ENCODE results near the gene RRAS.

The RRAS gene

DNA sequence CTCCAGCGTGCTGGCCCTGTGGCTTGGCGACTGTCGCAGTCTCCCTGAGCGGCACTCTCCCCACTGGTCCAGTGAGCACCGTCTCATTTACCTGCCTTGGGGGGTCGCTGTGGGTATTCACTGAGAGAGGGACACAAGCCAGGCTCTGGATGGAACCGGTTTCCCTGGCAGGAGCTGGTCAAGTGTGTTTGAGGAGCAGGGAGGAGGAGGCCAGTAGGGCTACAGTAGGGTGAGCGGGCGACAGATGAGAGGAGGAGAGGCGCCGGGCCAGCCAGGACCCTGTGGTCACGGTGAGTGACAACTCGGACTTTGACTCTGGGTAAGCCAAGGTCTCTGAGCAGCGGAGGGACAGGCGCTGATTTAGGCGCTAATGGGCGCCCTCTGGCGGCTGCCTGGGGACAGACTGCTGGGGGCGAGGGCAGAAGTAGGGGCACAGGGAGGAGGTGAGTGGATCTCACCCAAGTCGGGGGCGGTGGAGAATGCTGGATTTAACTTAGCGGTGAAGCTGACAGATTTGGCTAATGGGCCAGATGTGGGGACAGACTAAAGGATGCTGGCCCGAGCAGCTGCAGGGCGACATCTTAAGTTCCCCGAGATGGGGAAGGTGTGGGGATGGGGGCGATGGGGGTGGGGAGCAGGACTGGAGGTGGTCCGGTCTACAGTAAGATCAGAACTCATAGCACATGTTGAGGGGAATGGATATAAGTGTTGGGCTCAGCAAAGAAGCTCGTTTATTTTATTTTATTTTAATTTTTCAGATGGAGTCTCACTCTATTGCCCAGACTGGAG, 32.4 kb upstream of the RRAS start:
- TF ChIP-seq, protein P1, sequence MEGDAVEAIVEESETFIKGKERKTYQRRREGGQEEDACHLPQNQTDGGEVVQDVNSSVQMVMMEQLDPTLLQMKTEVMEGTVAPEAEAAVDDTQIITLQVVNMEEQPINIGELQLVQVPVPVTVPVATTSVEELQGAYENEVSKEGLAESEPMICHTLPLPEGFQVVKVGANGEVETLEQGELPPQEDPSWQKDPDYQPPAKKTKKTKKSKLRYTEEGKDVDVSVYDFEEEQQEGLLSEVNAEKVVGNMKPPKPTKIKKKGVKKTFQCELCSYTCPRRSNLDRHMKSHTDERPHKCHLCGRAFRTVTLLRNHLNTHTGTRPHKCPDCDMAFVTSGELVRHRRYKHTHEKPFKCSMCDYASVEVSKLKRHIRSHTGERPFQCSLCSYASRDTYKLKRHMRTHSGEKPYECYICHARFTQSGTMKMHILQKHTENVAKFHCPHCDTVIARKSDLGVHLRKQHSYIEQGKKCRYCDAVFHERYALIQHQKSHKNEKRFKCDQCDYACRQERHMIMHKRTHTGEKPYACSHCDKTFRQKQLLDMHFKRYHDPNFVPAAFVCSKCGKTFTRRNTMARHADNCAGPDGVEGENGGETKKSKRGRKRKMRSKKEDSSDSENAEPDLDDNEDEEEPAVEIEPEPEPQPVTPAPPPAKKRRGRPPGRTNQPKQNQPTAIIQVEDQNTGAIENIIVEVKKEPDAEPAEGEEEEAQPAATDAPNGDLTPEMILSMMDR (IDR thresholded peaks at IDR 0.05): peak; percentile 99

DNA sequence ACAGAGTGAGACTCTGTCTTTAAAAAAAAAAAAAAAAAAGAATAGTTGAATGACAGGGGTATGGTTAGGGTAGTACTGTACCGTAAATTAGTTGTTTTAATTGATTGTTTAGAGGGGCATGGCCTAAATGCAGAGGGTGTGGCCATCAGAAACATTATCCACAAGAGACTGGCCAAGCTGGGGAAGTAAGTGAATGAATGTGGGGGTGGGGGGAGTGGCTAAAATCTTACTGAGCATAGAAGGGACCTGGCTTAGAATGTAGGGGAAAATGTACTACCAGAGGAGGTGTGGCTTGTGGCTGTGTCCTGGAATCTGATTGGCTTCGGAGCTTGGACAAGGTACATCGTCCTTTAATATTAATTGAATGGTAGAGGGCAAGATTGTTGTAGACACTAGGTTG, 29.6 kb upstream of the RRAS start:
- TF ChIP-seq, protein P1 (IDR thresholded peaks at IDR 0.05): no peak

DNA sequence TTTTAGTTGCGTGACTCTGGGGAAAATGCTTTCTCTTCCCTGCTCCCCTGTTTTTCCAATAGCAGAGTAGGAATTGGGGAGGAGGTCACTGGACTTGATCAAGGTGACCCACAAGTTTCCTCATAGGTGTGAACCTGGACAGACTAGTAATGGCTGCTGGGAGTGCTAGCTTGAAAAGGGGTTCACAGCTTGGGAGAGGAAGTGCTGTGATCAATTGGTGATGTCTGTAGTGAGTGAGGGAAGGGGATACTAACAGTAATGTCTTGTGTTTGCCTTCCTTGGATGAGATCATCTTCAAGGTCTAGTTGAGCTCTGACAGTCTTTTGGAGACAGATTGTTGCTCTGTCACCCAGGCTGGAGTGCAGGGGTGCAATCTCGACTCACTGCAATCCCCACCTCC, 27.5 kb upstream of the RRAS start:
- TF ChIP-seq, protein P1 (IDR thresholded peaks at IDR 0.05): no peak

DNA sequence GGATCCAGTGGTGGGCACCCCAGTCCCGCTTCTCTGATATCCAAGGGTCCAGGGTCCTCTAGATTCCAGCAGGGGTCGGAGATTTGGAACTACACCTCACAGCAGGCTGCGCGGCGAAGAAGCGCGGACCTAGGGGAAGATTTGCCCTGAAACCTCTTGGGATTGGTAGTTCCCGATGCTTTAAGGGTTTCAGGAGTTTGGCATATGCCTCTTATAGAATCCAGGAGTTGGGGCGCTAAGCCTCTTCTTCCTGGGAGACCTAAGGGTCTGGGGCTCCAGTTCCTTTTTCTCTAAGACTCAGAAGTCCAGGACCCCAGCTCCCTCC, 26.1 kb upstream of the RRAS start:
- TF ChIP-seq, protein P1 (IDR thresholded peaks at IDR 0.05): no peak

DNA sequence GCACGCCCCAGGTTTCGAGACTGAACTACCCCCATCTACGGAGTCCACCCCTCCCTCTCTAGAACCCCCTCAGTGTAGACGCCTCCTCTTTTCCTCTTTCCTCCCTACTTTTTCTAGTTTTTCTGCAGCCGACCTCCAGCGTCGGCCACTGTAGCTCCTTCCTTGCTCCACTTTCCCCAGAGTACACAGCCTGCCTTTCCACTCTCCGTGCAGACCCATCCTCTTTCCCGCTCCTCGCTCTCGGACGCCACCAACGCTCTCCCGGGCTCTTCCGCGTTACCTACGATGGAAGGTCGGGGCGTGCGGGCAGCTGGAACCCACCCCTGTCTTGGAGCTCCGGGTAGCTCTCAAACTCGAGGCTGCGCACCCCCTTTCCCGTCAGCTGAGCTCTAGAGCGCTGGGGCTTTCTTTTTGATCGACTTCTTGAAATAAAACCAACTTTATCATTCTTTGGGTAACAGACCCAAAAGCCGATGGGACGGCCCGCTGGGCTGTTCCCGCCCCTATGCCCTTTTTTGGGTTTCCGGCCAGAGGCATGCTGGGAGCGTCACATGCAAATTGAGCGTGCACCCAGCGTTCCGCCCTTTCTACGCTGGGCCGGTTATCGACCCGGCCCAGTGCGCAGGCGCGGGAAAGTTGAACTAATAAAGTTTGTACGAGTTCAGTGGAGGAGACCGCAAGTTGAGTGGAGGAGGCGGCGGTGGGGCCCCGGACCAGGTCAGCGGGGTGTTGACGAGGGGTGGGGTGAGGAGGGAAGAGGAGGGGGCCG, 25.6 kb upstream of the RRAS start, which contains the start of the genes BCL2L12 and IRF3:
TSS of gene BCL2L12 (plus strand) at position 583 of the 769 bp plus-strand sequence. CDS start 760 bp downstream, outside the sequence.
TSS of gene IRF3 (minus strand) at position 507 of the 769 bp plus-strand sequence. CDS start 1,019 bp downstream, outside the sequence.
- TF ChIP-seq, protein P1 (IDR thresholded peaks at IDR 0.05): no peak

DNA sequence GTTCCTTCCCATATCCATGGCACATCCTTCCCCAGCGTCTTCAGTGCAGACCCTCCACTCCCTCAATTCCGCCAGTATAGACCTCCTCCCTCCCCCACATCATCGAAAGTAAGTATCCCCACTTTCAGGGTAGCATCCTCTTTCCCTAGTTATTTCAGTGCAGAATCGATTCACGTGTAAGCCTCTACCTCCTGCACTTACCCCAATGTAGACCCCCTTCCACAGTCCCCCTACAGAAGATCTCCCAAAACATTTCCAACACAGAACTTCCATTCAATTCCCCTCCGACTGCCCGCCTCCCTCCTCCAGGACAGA, 25.1 kb upstream of the RRAS start:
- TF ChIP-seq, protein P1 (IDR thresholded peaks at IDR 0.05): no peak

DNA sequence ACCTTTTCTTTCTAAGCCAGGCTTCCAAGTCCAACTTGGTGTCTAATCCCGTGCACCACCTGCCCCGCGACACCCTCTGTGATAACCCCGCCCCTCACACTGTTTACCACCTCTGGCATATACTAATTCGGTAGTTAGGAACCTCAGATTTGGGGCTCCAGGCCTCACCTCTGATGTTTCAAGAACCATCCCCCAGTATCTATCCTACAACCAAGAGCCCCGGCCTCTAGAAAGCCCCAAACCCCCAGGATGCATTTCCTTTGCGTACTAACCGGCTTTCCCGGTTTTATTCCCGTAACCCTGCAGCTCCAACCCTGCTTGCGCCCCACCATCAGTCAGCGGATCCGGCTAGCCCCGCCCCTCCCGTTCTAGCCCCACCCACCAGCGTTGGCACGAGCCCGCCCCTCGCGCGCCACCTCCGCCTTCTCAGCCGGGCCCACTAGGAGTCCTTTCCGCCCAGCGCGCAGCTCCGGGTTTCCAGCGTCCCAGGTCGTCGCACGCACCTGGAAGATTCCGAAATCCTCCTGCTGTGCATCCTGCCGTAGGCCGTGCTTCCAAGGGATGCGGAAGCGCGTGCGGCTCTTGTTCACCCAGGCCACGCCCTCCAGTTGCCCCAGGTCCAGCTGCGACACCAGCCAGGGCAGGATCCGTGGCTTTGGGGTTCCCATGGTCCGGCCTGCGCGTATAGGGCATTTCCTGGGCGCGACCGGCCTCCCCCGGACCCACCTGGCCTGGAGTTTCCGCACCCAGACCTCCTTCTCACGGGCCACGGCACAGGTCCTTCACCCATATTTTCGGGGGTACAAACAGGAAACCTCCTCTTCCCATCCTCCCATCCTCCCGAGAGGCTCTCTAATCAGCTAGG, 24.5 kb upstream of the RRAS start:
- TF ChIP-seq, protein P1 (IDR thresholded peaks at IDR 0.05): no peak
